ENCODE measurements around the gene FAM219A.

FAM219A gene

DNA sequence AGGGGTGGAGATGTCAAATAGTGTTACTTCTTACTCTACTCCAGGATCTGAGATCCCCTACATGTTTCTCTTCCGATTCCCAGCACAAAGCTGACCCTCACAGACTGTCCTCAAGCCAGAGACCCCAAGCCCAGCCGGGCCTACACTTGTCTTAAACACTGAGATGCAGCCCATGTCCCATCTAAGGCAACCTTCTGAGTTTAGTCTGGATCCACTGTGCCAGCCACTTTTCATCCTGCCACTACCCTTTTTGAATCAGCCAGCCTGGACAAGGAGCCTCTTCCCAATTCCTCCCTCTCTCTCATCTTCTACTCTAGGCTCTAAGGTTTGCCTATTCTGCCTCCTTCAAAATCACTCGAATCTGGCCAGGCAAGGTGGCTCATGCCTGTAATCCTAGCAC is 75.5 kb downstream of the FAM219A start:
- WGBS = 79% methylated on average over 3 of the region's 3 CpGs

DNA sequence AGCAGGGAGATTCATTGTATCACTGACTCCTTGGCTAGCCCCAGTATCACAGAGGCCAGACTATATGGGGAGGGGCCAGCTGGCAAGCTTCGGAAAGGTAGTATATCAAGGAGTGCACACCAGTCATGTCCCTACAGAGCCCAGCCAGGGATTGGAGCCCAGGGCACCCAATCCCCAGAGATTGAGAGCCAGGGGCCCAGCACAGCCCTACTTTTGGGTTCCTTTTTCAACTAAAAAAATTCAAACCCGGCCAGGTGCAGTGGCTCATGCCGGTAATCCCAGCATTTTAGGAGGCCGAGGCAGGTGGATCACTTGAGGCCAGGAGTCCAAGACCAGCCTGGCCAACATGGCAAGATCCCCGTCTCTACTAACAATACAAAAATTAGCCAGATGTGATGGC is 76.3 kb downstream of the FAM219A start:
- H3K4me1 ChIP-seq (ENCODE audit: insufficient read depth, low read length) = peaks cover 6% of the 10 kb centered on the region; the same call in 1 of the 2 replicates
- 84% methylated on average over 5 of the region's 5 CpGs for WGBS

More for the DNA sequence above, 75.5 kb downstream of the FAM219A start:
- Histone ChIP-seq H3K9ac (ENCODE audit: low read depth, low read length) (no peak overlapping the region), H3K9me3 (ENCODE audit: insufficient read depth, low read depth, low read length) (no peaks in the 10 kb centered on the region), H3K4me3 (ENCODE audit: low read length) (no peak overlapping the region), H3K36me3 (ENCODE audit: insufficient read depth, low read length) (no peaks in the 10 kb centered on the region), H3K27ac (ENCODE audit: low read depth, low read length) (no peak overlapping the region), H3K4me1 (ENCODE audit: insufficient read depth, low read length) (peaks cover 6% of the 10 kb centered on the region; the same call in 1 of the 2 replicates), H3K27me3 (ENCODE audit: insufficient read depth, low read length) (peaks cover 60% of the 10 kb centered on the region)

DNA sequence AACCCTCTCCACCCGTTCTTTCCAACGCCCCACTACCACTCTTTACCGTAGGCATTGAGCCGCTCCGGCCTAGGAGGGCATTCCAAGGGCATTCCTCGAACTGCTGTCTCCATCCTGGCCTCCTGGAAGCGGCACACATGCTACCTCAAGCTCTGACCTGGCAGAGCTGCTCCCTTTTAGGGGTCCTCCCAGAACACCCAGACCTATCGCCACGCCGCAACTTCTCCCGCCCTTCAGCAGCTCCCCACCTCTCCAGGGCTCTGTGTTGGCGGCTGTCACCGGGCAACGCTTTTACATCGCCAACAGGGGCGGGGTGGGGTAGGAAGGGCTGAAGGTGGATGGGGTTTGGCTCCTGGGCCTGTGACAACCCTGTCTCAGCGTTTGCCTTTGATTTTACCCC is 77.0 kb downstream of the FAM219A start:
- H3K27ac ChIP-seq (ENCODE audit: low read depth, low read length) = no peak overlapping the region
- H3K4me3 ChIP-seq (ENCODE audit: low read length) = peak overlapping the region; percentile 64
- H3K27me3 ChIP-seq (ENCODE audit: insufficient read depth, low read length) = peaks cover 65% of the 10 kb centered on the region
- H3K9me3 ChIP-seq (ENCODE audit: insufficient read depth, low read depth, low read length) = no peaks in the 10 kb centered on the region
- 18% methylated on average over 17 of the region's 17 CpGs for WGBS
- H3K4me1 ChIP-seq (ENCODE audit: insufficient read depth, low read length) = peaks cover 6% of the 10 kb centered on the region; the same call in 1 of the 2 replicates
- no peak overlapping the region for H3K9ac ChIP-seq (ENCODE audit: low read depth, low read length)
- H3K36me3 ChIP-seq (ENCODE audit: insufficient read depth, low read length) = no peaks in the 10 kb centered on the region

More for the DNA sequence above, 76.3 kb downstream of the FAM219A start:
- no peaks in the 10 kb centered on the region for H3K9me3 ChIP-seq (ENCODE audit: insufficient read depth, low read depth, low read length)
- no peak overlapping the region for H3K4me3 ChIP-seq (ENCODE audit: low read length)
- no peak overlapping the region for H3K9ac ChIP-seq (ENCODE audit: low read depth, low read length)
- no peaks in the 10 kb centered on the region for H3K36me3 ChIP-seq (ENCODE audit: insufficient read depth, low read length)
- H3K27ac ChIP-seq (ENCODE audit: low read depth, low read length) = no peak overlapping the region
- H3K27me3 ChIP-seq (ENCODE audit: insufficient read depth, low read length) = peaks cover 63% of the 10 kb centered on the region

DNA sequence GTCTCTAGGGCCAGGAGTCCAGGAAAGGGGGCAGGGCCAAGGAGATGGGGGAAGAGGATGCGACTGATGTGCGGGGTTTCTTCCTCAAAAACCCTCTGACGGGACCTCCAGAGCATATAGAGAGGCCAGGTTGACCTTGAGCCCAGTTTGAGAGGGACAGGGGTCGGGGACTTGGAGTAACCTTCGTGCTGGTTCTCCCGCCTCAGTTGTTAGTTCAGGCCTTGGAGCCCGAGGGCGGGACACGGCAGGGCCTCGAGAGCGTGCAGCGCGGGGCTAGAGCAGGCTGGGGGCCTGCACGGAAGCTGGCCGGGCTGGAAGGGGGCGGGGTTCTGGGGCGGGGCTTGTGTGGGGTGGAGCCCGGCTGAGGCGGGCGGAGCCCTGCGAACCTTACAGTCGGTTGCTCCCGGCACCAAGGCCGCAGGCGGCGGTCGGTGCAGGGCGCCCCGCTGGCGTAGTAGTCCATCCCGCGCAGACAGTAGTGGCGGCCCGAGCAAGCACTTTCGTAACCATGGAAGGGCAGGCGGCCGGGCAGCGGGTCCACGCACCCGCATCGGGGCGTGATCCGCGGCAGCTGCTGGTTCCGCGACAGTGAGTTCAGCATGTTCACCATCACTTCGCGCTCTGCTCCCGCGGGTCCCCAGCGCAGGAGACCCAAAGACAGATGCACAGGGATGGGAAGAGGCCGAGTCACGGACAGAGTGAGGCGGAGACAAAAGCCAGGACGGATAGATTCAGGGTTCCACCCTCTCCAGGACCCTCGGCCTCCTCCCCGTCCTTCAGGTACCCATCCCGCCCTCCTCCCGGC is 77.7 kb downstream of the FAM219A start:
- Histone ChIP-seq H3K36me3 (ENCODE audit: insufficient read depth, low read length) (no peaks in the 10 kb centered on the region), H3K4me1 (ENCODE audit: insufficient read depth, low read length) (peaks cover 6% of the 10 kb centered on the region; the same call in 1 of the 2 replicates), H3K27me3 (ENCODE audit: insufficient read depth, low read length) (peaks cover 71% of the 10 kb centered on the region), H3K9me3 (ENCODE audit: insufficient read depth, low read depth, low read length) (no peaks in the 10 kb centered on the region), H3K27ac (ENCODE audit: low read depth, low read length) (no peak overlapping the region), H3K4me3 (ENCODE audit: low read length) (peak overlapping the region; percentile 64), H3K9ac (ENCODE audit: low read depth, low read length) (no peak overlapping the region)
- WGBS = 2% methylated on average over 59 of the region's 59 CpGs

DNA sequence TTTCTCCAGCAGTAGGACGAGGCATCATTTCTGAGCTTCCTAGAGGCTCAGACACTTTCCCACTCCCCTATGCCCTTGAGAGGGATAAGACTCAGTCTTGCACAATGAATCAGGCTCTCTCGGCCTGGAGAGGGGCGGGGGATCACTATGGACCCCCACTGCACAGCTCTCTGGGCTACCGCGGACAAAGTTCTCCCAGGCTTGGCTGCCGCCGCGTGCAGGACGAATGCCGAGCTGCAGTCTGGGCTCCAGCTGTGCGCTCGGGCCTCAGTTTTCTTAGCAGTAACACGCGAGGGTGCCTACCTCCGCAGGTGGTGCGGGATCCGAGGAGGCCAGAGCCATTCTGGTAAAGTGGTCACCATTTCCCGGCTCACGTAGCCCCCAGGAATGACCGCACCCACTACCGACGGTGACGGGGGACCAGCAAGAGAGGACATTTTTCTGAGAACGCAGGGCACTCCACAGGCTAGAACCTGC is 78.3 kb downstream of the FAM219A start:
- Histone ChIP-seq H3K27me3 (ENCODE audit: insufficient read depth, low read length) (peaks cover 78% of the 10 kb centered on the region), H3K9ac (ENCODE audit: low read depth, low read length) (no peak overlapping the region)

DNA sequence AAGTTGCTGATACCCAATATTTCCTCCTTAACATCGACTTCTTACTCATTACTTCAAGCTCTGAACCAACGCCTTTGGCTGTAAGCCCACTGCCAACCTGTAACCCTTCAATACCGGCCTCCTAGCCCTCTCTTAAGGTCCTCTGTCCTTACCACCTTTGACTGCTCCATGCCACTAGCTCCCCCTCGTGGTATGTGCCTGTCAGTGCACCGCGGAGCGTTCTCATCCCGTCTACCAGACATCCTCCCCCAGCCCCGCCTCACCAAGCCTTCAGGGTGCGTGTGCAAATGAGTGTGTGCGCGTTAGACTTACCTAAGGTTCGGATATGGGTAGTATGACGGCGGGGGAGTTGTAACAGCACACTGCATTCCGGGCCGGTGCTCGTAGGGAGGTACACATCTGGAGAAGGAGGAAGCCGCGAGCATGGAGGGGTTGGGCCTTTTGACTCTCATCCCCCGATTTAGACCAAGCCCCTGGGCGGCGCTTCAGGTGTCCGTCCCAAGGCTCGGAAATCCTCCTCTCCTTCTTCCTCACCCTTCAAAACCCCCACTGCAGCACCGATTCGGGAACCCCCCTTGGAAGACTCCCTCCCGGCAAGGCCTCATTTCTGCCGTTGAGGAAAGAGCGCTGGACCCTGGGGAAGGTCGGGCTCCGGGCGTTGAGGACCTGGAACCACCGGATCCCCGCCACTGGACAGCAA is 78.9 kb downstream of the FAM219A start:
- peaks cover 10% of the 10 kb centered on the region; the same call in 1 of the 2 replicates for H3K4me1 ChIP-seq (ENCODE audit: insufficient read depth, low read length)
- H3K27ac ChIP-seq (ENCODE audit: low read depth, low read length) = no peak overlapping the region

More for the DNA sequence above, 78.3 kb downstream of the FAM219A start:
- peak overlapping the region; percentile 64 for H3K4me3 ChIP-seq (ENCODE audit: low read length)
- WGBS = 3% methylated on average over 24 of the region's 24 CpGs
- H3K36me3 ChIP-seq (ENCODE audit: insufficient read depth, low read length) = no peaks in the 10 kb centered on the region
- H3K4me1 ChIP-seq (ENCODE audit: insufficient read depth, low read length) = peaks cover 6% of the 10 kb centered on the region; the same call in 1 of the 2 replicates
- H3K9me3 ChIP-seq (ENCODE audit: insufficient read depth, low read depth, low read length) = no peaks in the 10 kb centered on the region
- H3K27ac ChIP-seq (ENCODE audit: low read depth, low read length) = no peak overlapping the region

DNA sequence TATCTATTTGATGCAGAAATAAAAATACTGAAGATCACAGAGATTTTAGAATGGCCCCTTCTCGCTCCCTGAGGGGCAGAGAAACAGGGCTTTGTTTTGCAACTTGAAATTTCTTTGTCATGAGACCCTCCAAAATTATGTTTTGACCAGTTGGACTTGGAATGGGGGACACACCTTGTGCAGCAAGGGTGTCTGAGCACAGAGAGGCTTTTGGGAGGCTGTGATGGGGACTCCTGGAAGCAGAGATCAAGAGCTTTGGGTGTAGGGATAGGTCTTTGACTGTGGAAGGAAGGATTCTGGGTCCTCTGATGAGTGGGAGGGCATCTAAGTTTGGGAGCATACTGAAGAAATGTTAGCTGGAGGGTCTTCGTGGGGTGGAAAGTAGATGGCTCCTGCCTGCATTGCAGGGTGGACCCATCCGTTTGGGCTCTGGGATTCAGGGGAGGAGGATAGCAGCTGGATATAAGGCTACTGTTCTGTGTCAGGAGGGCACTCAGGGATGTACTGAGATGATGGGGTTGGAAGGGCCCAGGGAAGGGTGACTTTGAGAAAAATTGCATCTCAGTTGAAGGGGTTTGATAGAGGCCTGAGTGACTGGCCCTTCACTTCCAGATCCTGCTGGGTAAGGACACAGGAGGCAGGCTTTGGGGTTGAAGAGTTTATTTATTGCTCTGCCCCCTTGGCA is 79.9 kb downstream of the FAM219A start:
- H3K4me3 ChIP-seq (ENCODE audit: low read length) = no peak overlapping the region
- H3K27ac ChIP-seq (ENCODE audit: low read depth, low read length) = no peak overlapping the region
- H3K27me3 ChIP-seq (ENCODE audit: insufficient read depth, low read length) = peaks cover 68% of the 10 kb centered on the region
- H3K4me1 ChIP-seq (ENCODE audit: insufficient read depth, low read length) = peaks cover 10% of the 10 kb centered on the region; the same call in 1 of the 2 replicates
- no peak overlapping the region for H3K9ac ChIP-seq (ENCODE audit: low read depth, low read length)
- H3K9me3 ChIP-seq (ENCODE audit: insufficient read depth, low read depth, low read length) = no peaks in the 10 kb centered on the region
- 85% methylated on average over 3 of the region's 3 CpGs for WGBS
- no peaks in the 10 kb centered on the region for H3K36me3 ChIP-seq (ENCODE audit: insufficient read depth, low read length)

More for the DNA sequence above, 78.9 kb downstream of the FAM219A start:
- Histone ChIP-seq H3K27me3 (ENCODE audit: insufficient read depth, low read length) (peaks cover 74% of the 10 kb centered on the region), H3K4me3 (ENCODE audit: low read length) (peak overlapping the region; percentile 64), H3K9me3 (ENCODE audit: insufficient read depth, low read depth, low read length) (no peaks in the 10 kb centered on the region), H3K9ac (ENCODE audit: low read depth, low read length) (no peak overlapping the region), H3K36me3 (ENCODE audit: insufficient read depth, low read length) (no peaks in the 10 kb centered on the region)
- WGBS = 2% methylated on average over 35 of the region's 35 CpGs

DNA sequence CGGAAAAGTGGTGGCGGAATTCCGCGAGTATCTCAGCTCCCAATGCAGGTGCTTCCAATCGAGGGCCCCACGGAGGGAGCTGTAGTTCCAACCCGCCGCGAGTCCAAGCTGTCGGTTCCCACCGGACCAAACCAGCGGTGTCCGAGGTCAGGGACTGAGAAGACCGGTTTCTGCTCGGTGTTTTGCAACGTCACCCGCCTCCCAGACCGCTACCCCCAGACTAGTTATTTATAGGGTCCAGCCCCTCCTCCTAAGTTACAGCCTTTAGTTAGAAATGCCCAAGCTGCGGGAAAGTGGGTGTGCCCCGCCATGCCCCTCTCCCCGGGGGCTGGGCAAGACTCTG is 81.0 kb downstream of the FAM219A start:
- WGBS = 14% methylated on average over 20 of the region's 21 CpGs
- Histone ChIP-seq H3K27ac (ENCODE audit: low read depth, low read length) (no peak overlapping the region), H3K4me1 (ENCODE audit: insufficient read depth, low read length) (peaks cover 10% of the 10 kb centered on the region; the same call in 1 of the 2 replicates), H3K9ac (ENCODE audit: low read depth, low read length) (0 out of 2 replicates have a peak overlapping the region, but pooled peaks have one; percentile 7), H3K9me3 (ENCODE audit: insufficient read depth, low read depth, low read length) (no peaks in the 10 kb centered on the region), H3K27me3 (ENCODE audit: insufficient read depth, low read length) (peaks cover 57% of the 10 kb centered on the region), H3K4me3 (ENCODE audit: low read length) (peak overlapping the region; percentile 68), H3K36me3 (ENCODE audit: insufficient read depth, low read length) (no peaks in the 10 kb centered on the region)

DNA sequence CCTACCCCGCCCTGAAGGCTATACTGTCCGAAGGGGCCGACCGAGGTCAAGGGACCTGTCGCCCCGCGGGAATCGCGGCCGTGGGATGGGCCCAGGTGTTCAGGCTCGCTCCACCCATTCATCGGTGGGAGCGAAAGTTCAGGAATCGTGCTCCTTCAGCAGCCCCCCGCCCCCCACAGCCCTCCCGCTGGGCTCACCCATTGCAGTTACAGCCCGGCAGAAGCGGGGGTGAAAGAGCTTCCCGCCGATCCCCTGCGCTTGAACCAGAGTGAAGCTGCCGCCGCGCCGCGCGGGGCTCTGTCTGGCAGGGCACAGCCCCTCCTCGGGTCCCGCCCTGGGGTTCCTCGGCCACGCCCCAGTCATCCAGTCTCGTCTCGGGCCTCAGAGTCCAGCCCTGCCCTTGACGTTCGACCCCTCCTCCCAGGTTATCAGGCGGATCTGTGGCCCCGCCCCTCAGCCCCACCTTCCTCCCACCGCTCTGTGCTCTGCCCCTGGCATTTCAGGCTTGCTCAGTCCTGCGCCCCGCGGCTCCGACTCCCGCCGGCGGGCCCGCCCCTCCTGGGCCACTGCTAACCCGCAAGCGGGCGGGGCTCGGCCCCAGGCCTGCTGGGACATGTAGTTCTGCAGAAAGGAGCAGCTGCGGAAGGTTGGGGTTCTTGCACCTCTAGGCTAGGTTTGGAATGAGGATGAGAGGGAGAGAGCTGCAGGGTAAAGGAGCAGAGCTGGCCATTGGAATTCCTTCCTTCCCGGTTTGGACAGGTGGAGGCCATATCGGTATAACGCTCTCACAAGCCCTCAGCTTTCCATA is 81.6 kb downstream of the FAM219A start, which contains the start of gene MYORG:
Gene MYORG (minus strand): TSS at position 303 of the 808 bp plus-strand sequence. CDS start 3,955 bp downstream, outside the sequence.
- Histone ChIP-seq H3K9ac (ENCODE audit: low read depth, low read length) (0 out of 2 replicates have a peak within 1 kb of the TSS, but pooled peaks have one; percentile 7), H3K4me3 (ENCODE audit: low read length) (peak within 1 kb of the TSS; percentile 68), H3K9me3 (ENCODE audit: insufficient read depth, low read depth, low read length) (no peaks in the 10 kb centered on the region), H3K27ac (ENCODE audit: low read depth, low read length) (no peak within 1 kb of the TSS), H3K27me3 (ENCODE audit: insufficient read depth, low read length) (peaks cover 51% of the 10 kb centered on the region), H3K36me3 (ENCODE audit: insufficient read depth, low read length) (no peaks in the 10 kb centered on the region), H3K4me1 (ENCODE audit: insufficient read depth, low read length) (peaks cover 10% of the 10 kb centered on the region; the same call in 1 of the 2 replicates)
- under 1% methylated on average over 54 of the region's 54 CpGs for WGBS

Data from HUES64 (cell line).